ENCODE data around the gene DRAM1. TPM values are rescaled to one million over a fixed set of nuclear protein-coding genes. Genes with fewer than 3 reads are reported as not detected.

Gene DRAM1
- total RNA-seq, 3 donors from 2014 or later (not counting 1 experiment from before 2014, with no cell fraction given): 9.8 to 10.5 (median 10.0) TPM

DNA sequence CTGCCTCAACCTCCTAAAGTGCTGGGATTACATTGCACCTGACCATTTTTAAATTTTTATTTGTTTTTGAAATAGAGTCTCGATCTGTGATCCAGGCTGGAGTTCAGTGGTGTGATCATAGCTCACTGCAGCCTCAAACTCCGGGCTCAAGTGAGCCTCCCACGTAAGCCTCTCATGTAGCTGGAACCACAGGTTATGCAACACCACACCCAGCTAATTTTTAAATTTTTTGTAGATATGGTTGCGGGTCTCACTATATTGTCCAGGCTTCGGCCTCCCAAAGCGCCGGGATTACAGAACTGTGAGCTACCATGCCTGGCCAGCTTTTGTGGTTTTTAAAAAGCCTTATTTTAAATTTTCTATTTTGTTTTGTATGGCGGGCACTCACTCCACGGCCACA lies 2.2 kb upstream of the DRAM1 start:
- no peaks in the 10 kb centered on the region for H3K27me3 ChIP-seq (ENCODE audit: control insufficient read depth, insufficient read depth, low read length)
- intact Hi-C loops (cut with micrococcal nuclease): loop anchor here (5.0 kb wide), 1 partner anchor 247 kb away; the partner anchor contains the start of genes NUP37 and PARPBP
- H3K4me3 ChIP-seq (ENCODE audit: low read length): no peak overlapping the region
- peaks cover 11 to 12% of the 10 kb centered on the region in 2 donors for H3K4me1 Mint-ChIP-seq
- ATAC-seq: no peak
- no peaks in the 10 kb centered on the region for H3K27me3 Mint-ChIP-seq (ENCODE audit: low read depth in 2 of 2)
- no peaks in the 10 kb centered on the region for H3K9me3 ChIP-seq (ENCODE audit: control insufficient read depth, insufficient read depth, low read length)
- peak overlapping the region; percentile 84 to 92 for H3K27ac Mint-ChIP-seq
- H3K36me3 Mint-ChIP-seq: no peaks in the 10 kb centered on the region
- no peaks in the 10 kb centered on the region for H3K36me3 ChIP-seq (ENCODE audit: control insufficient read depth, insufficient read depth, low read length)
- no peak overlapping the region for H3K27ac ChIP-seq (ENCODE audit: low read length)
- TF ChIP-seq, protein P1, sequence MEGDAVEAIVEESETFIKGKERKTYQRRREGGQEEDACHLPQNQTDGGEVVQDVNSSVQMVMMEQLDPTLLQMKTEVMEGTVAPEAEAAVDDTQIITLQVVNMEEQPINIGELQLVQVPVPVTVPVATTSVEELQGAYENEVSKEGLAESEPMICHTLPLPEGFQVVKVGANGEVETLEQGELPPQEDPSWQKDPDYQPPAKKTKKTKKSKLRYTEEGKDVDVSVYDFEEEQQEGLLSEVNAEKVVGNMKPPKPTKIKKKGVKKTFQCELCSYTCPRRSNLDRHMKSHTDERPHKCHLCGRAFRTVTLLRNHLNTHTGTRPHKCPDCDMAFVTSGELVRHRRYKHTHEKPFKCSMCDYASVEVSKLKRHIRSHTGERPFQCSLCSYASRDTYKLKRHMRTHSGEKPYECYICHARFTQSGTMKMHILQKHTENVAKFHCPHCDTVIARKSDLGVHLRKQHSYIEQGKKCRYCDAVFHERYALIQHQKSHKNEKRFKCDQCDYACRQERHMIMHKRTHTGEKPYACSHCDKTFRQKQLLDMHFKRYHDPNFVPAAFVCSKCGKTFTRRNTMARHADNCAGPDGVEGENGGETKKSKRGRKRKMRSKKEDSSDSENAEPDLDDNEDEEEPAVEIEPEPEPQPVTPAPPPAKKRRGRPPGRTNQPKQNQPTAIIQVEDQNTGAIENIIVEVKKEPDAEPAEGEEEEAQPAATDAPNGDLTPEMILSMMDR (IDR thresholded peaks at IDR 0.05): no peak
- H3K4me3 Mint-ChIP-seq: no peak overlapping the region
- no peak for DNase-seq
- no peaks in the 10 kb centered on the region for H3K9me3 Mint-ChIP-seq
- peaks cover 15% of the 10 kb centered on the region for H3K4me1 ChIP-seq (ENCODE audit: control insufficient read depth, insufficient read depth, low read length)
- 93% methylated on average over 9 of the region's 9 CpGs for WGBS (ENCODE audit: insufficient coverage)

DNA sequence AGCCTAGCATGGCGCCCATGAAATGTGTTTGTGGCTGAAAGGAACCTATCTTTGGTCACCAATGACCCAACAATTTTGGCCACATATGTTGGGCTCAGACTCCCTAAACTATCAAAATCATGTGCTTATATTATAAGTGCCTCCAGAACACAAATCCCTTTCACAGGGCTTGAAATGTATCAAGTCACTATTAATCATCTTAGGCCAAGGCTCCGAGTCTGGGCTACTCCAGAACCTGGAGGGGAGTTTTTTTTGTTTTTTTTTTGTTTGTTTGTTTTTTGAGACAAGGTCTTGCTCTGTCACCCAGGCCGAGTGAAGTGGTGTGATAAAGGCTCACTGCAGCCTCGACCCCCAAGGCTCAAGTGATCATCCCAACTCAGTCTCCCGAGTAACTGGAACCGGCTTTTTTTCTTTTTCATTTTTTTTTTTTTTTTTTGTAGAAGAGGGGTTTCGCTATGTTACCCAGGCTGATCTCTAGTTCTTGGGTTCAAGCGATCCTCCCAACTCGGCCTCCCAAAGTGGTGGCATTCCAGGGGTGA lies 989 bp upstream of the DRAM1 start:
- TF ChIP-seq, protein P1 (IDR thresholded peaks at IDR 0.05): no peak
- Mint-ChIP-seq H3K4me3 (peak overlapping the region; percentile 94), H3K9me3 (no peaks in the 10 kb centered on the region), H3K36me3 (no peaks in the 10 kb centered on the region), H3K4me1 (peaks cover 11 to 12% of the 10 kb centered on the region in 2 donors), H3K27me3 (ENCODE audit: low read depth in 2 of 2) (no peaks in the 10 kb centered on the region), H3K27ac (peak overlapping the region; percentile 84 to 92)
- Histone ChIP-seq H3K27me3 (ENCODE audit: control insufficient read depth, insufficient read depth, low read length) (no peaks in the 10 kb centered on the region), H3K36me3 (ENCODE audit: control insufficient read depth, insufficient read depth, low read length) (no peaks in the 10 kb centered on the region), H3K9me3 (ENCODE audit: control insufficient read depth, insufficient read depth, low read length) (no peaks in the 10 kb centered on the region), H3K4me3 (ENCODE audit: low read length) (peak overlapping the region; percentile 88), H3K27ac (ENCODE audit: low read length) (peak overlapping the region; percentile 90), H3K4me1 (ENCODE audit: control insufficient read depth, insufficient read depth, low read length) (peaks cover 15% of the 10 kb centered on the region)
- WGBS (ENCODE audit: insufficient coverage): 70% methylated on average over 7 of the region's 9 CpGs
- intact Hi-C loops (cut with micrococcal nuclease): loop anchor here (2.0 to 5.0 kb wide), 2 partner anchors 52 to 246 kb away; partner anchors contain the start of genes NUP37 and PARPBP
- DNase-seq (peak in 1 of 2 donors; percentile 9), ATAC-seq (no peak)

DNA sequence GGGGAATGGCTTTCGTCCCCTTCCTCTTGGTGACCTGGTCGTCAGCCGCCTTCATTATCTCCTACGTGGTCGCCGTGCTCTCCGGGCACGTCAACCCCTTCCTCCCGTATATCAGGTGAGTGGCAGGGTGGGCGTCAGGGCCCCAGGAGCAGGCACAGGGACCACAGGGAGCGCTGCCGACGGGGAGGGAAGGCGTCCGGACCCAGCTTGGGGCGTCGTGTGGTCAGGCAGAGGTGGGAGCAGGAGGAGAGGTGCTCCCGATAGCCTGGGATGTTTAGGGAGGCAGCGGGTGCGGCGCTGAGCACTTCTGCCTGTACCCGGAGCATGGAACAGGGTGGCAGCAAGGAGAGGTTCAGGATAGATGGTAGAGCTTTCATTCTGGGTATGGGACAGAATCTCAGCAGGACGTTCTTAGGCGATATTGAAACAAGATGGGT lies 444 bp downstream of the DRAM1 start:
- TF ChIP-seq, protein P1 (IDR thresholded peaks at IDR 0.05): no peak
- H3K27ac ChIP-seq (ENCODE audit: low read length): peak overlapping the region; percentile 90
- DNase-seq: peak in 1 of 2 donors; percentile 39
- Mint-ChIP-seq H3K36me3 (no peaks in the 10 kb centered on the region), H3K27ac (peak overlapping the region; percentile 84 to 92), H3K9me3 (no peaks in the 10 kb centered on the region), H3K4me3 (peak overlapping the region; percentile 94), H3K4me1 (peaks cover 11 to 12% of the 10 kb centered on the region in 2 donors), H3K27me3 (ENCODE audit: low read depth in 2 of 2) (no peaks in the 10 kb centered on the region)
- ATAC-seq: no peak
- H3K4me1 ChIP-seq (ENCODE audit: control insufficient read depth, insufficient read depth, low read length): peaks cover 15% of the 10 kb centered on the region
- H3K9me3 ChIP-seq (ENCODE audit: control insufficient read depth, insufficient read depth, low read length): no peaks in the 10 kb centered on the region
- H3K36me3 ChIP-seq (ENCODE audit: control insufficient read depth, insufficient read depth, low read length): no peaks in the 10 kb centered on the region
- H3K27me3 ChIP-seq (ENCODE audit: control insufficient read depth, insufficient read depth, low read length): no peaks in the 10 kb centered on the region
- intact Hi-C loops (cut with micrococcal nuclease): loop anchor here (2.0 to 5.0 kb wide), 2 partner anchors 53 to 244 kb away; partner anchors contain the start of genes NUP37 and PARPBP
- WGBS (ENCODE audit: insufficient coverage): under 1% methylated on average over 24 of the region's 24 CpGs
- peak overlapping the region; percentile 88 for H3K4me3 ChIP-seq (ENCODE audit: low read length)
